ENCODE measurements around the gene COL8A1.
"Not testable (repeated sequence)": the region's sequence is repeated elsewhere in the genome, so short reads cannot be mapped to it uniquely, and the experiment has no call there.

COL8A1 gene

GRCh38 chr3:99836681-99837080, 198.3 kb downstream of the COL8A1 start:
- Histone ChIP-seq H3K4me3 (ENCODE audit: low read depth, low read length) (no peak overlapping the region), H3K4me2 (ENCODE audit: low read length) (no peak overlapping the region), H3K36me3 (ENCODE audit: control insufficient read depth, insufficient read depth, low read length) (no peaks in the 10 kb centered on the region), H3K4me1 (no peaks in the 10 kb centered on the region), H3K27ac (no peak overlapping the region), H3K27me3 (ENCODE audit: control insufficient read depth, insufficient read depth, low read length) (no peaks in the 10 kb centered on the region), H3K9ac (no peak overlapping the region), H3K9me3 (ENCODE audit: control insufficient read depth, low read length) (no peaks in the 10 kb centered on the region), H2AFZ (no peak overlapping the region), H3K79me2 (peaks cover 23% of the 10 kb centered on the region)
- TF ChIP-seq CTCF (IDR thresholded peaks at IDR 0.05), result no peak

- no peaks in the 10 kb centered on the region for H3K9me3 ChIP-seq (ENCODE audit: control insufficient read depth, low read length)
- no peak overlapping the region for H3K9ac ChIP-seq
- H3K79me2 ChIP-seq, result peaks cover 21% of the 10 kb centered on the region
- no peak overlapping the region for H3K4me3 ChIP-seq (ENCODE audit: low read depth, low read length)
- H3K27ac ChIP-seq, result no peak overlapping the region
- H3K4me2 ChIP-seq (ENCODE audit: low read length), result no peak overlapping the region
- H3K4me1 ChIP-seq, result no peaks in the 10 kb centered on the region
- TF ChIP-seq CTCF (IDR thresholded peaks at IDR 0.05), result no peak
- H3K27me3 ChIP-seq (ENCODE audit: control insufficient read depth, insufficient read depth, low read length), result no peaks in the 10 kb centered on the region
- no peaks in the 10 kb centered on the region for H3K36me3 ChIP-seq (ENCODE audit: control insufficient read depth, insufficient read depth, low read length)
- no peak overlapping the region for H2AFZ ChIP-seq
These were observed 199.3 kb downstream of the COL8A1 start for GRCh38 chr3:99837715-99838114.

GRCh38 chr3:99838755-99839154, 200.4 kb downstream of the COL8A1 start:
- TF ChIP-seq CTCF (IDR thresholded peaks at IDR 0.05), result no peak
- no peaks in the 10 kb centered on the region for H3K9me3 ChIP-seq (ENCODE audit: control insufficient read depth, low read length)
- H3K4me3 ChIP-seq (ENCODE audit: low read depth, low read length), result no peak overlapping the region
- peaks cover 4% of the 10 kb centered on the region for H3K4me1 ChIP-seq
- no peak overlapping the region for H3K4me2 ChIP-seq (ENCODE audit: low read length)
- no peak overlapping the region for H2AFZ ChIP-seq
- H3K9ac ChIP-seq, result no peak overlapping the region
- no peaks in the 10 kb centered on the region for H3K27me3 ChIP-seq (ENCODE audit: control insufficient read depth, insufficient read depth, low read length)
- H3K36me3 ChIP-seq (ENCODE audit: control insufficient read depth, insufficient read depth, low read length), result no peaks in the 10 kb centered on the region
- H3K27ac ChIP-seq, result no peak overlapping the region
- peaks cover 13% of the 10 kb centered on the region for H3K79me2 ChIP-seq

GRCh38 chr3:99839613-99840012, 201.2 kb downstream of the COL8A1 start:
- H3K4me3 ChIP-seq (ENCODE audit: low read depth, low read length), result no peak overlapping the region
- no peak overlapping the region for H3K9ac ChIP-seq
- peaks cover 13% of the 10 kb centered on the region for H3K79me2 ChIP-seq
- peaks cover 12% of the 10 kb centered on the region for H3K4me1 ChIP-seq
- H3K4me2 ChIP-seq (ENCODE audit: low read length), result no peak overlapping the region
- H2AFZ ChIP-seq, result no peak overlapping the region
- no peaks in the 10 kb centered on the region for H3K27me3 ChIP-seq (ENCODE audit: control insufficient read depth, insufficient read depth, low read length)
- no peaks in the 10 kb centered on the region for H3K36me3 ChIP-seq (ENCODE audit: control insufficient read depth, insufficient read depth, low read length)
- TF ChIP-seq CTCF (IDR thresholded peaks at IDR 0.05), result no peak
- no peaks in the 10 kb centered on the region for H3K9me3 ChIP-seq (ENCODE audit: control insufficient read depth, low read length)
- no peak overlapping the region for H3K27ac ChIP-seq

GRCh38 chr3:99841949-99842348, 203.6 kb downstream of the COL8A1 start:
- H3K27ac ChIP-seq; H3K79me2 ChIP-seq; H2AFZ ChIP-seq; H3K27me3 ChIP-seq (ENCODE audit: control insufficient read depth, insufficient read depth, low read length); H3K9me3 ChIP-seq (ENCODE audit: control insufficient read depth, low read length); H3K4me3 ChIP-seq (ENCODE audit: low read depth, low read length); H3K36me3 ChIP-seq (ENCODE audit: control insufficient read depth, insufficient read depth, low read length); H3K4me2 ChIP-seq (ENCODE audit: low read length); H3K9ac ChIP-seq: not testable (repeated sequence)
- H3K4me1 ChIP-seq, result peaks cover 22% of the 10 kb centered on the region

Data from parathyroid adenoma (tissue), 2 donors.